GM03348 (cell line): ENCODE results near the gene VDAC1.
"Not testable (repeated sequence)": the region's sequence is repeated elsewhere in the genome, so short reads cannot be mapped to it uniquely, and the experiment has no call there.

Experiments used
- DNase-seq: peaks from one replicate; pipeline ENCODE4 v3.0.0; 2012; ENCODE audit warnings: low spot score

VDAC1 gene

DNA sequence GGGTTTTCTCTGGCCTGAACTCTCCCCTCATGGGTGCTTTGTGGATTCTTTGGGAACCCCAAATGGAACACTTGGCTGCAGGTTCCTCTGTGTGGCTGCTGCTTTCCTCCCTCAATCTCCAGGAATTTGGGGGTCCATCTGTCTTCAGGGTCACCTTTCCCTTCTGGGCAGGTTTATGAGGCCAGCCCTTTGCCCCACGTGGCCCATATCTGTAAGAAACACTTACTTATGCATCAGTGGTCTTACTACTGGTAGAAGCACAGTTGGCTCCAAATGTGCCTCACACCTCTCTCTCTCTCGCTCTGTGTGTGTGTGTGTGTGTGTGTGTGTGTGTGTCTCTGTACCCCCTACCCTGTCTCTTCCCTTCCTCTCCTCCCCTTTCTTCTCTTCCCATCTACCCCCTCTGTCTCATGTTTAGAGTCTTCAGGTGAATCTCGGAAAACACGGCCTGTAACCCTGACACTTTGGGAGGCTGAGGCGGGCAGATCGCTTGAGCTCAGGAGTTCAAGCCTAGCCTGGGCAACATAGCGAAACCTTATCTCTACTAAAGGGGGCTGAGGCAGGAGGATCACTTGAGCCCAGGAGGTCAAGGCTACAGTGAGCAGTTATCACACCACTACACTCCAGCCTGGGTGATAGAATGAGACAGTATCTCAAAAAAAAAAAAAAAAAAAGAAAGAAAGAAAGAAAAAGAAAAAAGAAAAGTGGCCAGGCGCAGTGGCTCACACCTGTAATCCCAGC lies 63.1 kb downstream of the VDAC1 start:
- no peak for DNase-seq

- DNase-seq: no peak
Measured at GRCh38 chr5:133939668-133940067, 65.1 kb downstream of the VDAC1 start.

DNA sequence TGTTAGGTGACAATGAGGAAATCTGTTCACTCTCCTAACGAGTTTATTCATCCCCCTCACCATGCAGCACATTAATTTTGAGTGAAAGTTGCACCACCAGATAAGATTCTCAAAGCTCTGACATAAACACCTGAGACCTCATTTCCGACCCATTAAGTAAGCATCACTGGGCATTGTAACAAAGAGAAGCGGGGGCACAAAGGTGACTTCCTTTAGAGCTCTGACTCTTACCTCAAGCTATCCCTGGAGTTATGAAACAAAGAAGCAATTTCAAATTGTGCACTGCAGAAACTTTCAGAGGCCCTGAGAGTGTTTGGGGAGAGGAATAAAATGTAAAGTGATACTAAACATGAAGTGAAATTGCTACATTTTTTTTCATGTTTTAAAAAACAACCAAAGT lies 65.8 kb downstream of the VDAC1 start:
- DNase-seq: no peak

- DNase-seq: no peak
Measured at GRCh38 chr5:133938039-133938821, 66.5 kb downstream of the VDAC1 start.

DNA sequence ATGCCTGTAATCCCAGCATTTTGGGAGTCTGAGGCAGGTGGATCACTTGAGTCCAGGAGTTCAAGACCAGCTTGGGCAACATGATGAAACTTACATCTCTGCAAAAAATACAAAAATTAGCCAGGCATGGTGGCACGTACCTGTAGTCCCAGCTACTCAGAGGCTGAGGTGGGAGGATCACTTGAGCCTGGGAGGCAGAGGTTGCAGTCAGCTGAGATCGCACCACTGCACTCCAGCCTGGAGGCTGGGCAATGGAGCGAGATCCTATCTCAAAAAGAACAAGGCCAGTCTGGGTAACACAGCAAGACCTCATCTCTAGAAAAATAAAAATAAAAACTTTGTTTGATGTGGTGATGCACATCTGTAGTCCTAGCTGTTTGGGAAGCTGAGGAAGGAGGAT lies 67.1 kb downstream of the VDAC1 start:
- not testable (repeated sequence) for DNase-seq

DNA sequence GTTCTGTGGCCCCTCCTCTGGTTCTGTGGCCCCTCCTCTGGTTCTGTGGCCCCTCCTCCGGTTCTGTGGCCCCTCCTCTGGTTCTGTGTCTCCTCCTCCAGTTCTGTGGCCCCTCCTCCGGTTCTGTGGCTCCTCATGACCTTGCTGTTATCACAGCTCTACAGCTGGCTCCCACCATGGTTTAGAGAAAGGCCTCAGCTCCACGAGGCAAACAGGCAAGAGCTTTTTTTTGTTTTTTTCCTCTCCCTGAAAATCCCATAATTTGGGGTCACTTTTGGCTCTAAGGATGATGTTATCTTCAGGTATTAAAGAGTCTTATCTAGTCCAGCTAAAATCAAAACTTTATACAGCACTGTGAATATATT lies 68.1 kb downstream of the VDAC1 start:
- DNase-seq: no peak

DNA sequence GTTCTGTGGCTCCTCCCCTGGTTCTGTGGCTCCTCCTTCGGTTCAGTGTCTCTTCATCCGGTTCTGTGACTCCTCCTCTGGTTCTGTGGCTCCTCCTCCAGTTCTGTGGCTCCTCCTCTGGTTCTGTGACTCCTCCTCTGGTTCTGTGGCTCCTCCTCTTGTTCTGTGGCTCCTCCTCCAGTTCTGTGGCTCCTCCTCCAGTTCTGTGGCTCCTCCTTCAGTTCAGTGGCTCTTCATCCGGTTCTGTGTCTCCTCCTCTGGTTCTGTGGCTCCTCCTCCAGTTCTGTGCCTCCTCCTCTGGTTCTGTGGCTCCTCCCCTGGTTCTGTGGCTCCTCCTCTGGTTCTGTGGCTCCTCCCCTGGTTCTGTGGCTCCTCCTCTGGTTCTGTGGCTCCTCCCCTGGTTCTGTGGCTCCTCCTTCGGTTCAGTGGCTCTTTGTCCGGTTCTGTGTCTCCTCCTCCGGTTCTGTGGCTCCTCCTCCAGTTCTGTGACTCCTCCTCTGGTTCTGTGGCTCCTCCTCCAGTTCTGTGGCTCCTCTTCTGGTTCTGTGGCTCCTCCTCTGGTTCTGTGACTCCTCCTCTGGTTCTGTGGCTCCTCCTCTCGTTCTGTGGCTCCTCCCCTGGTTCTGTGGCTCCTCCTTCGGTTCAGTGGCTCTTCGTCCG lies 68.7 kb downstream of the VDAC1 start:
- DNase-seq: not testable (repeated sequence)

GRCh38 chr5:133935667-133935940 lies 69.2 kb downstream of the VDAC1 start:
- DNase-seq: no peak

DNA sequence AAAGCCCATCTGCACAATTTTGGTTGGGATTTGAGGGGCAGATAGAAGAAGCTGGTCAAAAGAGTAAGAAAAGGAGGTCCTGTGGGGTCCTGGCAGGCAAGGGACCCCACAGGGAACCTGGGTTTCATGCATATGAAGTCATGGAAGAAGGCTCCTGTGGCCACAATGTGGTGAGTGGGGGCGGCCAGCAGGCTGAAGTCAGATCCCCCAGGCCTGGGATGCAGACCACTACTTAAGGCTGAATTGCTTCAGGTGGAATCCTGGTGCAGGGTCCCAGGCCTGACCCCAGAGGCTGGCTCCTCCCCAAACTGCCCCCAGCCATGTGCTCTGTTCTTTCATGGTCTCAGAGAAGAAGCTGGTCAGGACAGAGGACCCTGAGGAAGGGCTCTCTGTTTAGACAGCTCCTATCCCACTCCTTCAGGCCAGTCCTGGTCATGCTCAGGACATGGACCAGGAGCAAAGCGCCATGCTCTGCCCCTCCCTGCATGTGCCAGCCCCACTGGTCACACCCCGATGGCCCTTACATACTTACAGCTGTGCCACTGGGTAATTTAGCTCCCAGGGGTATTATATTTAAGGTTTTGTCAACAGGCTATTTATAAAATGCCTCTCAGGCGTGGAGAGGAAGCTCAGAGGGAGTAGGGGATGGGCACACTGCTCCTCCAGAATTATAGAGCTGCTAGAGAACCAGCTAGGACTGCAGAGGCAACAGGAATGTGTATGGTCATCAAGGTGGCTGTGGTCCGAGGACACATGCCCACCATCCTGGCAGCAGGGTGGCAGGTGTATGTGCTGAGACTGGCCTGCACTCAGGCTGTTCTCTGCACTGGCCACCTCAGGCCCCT lies 69.7 kb downstream of the VDAC1 start:
- no peak for DNase-seq

- no peak for DNase-seq
Measured at GRCh38 chr5:133934311-133934710, 70.5 kb downstream of the VDAC1 start.

- no peak for DNase-seq
Measured at GRCh38 chr5:133933670-133934295, 71.0 kb downstream of the VDAC1 start.

DNA sequence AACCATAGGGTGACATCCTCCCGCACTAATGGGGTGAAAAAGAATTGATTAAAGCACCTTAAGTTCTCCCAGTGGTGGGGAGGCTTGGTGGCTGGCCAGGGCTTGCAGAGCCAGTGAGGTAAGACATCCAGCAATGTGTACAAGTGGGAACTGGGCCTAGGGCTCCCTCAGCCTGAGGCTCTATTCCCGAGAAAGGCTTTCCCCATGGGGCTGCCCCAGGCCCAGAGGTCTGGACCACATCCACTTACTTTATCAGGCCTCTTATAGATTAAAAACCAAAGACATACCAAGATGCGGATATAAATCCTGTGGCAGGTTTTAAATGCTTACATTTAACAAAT lies 71.6 kb downstream of the VDAC1 start:
- DNase-seq: no peak

GRCh38 chr5:133932441-133933168 lies 72.2 kb downstream of the VDAC1 start:
- no peak for DNase-seq

DNA sequence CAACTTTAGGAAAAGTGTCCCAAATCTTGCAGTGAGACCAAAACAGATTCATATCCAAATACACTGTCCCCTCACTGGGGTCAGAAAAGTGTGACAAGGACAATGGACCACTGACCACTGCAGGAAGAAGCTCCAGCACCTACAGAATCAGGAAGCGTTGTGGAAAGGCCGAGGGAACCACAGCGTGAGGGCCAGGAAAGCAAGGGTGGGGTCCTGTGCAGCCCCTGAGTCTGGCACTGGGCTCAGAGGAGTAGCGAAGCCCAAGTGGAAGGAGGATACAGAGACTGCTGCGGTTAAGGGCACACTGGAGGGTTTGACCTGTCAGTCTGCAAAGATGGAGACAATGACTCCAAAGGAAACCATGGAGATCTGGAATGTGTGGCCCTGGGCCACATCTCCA lies 73.2 kb downstream of the VDAC1 start:
- no peak for DNase-seq

DNA sequence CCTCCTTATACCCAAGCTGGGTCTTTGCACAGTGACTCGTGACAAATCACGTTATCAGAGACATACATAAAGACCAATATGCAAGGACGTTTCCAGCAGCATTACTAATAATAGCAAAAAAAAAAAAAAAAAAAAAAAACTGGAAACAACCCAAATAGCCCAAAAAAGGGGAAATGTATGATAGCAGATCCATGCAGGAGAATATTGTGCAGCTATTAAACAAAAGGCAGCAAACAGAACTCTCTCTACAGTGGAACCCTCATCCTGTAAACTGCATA lies 74.0 kb downstream of the VDAC1 start:
- no peak for DNase-seq

GRCh38 chr5:133930061-133930812 lies 74.5 kb downstream of the VDAC1 start:
- peak; percentile 66 for DNase-seq

DNA sequence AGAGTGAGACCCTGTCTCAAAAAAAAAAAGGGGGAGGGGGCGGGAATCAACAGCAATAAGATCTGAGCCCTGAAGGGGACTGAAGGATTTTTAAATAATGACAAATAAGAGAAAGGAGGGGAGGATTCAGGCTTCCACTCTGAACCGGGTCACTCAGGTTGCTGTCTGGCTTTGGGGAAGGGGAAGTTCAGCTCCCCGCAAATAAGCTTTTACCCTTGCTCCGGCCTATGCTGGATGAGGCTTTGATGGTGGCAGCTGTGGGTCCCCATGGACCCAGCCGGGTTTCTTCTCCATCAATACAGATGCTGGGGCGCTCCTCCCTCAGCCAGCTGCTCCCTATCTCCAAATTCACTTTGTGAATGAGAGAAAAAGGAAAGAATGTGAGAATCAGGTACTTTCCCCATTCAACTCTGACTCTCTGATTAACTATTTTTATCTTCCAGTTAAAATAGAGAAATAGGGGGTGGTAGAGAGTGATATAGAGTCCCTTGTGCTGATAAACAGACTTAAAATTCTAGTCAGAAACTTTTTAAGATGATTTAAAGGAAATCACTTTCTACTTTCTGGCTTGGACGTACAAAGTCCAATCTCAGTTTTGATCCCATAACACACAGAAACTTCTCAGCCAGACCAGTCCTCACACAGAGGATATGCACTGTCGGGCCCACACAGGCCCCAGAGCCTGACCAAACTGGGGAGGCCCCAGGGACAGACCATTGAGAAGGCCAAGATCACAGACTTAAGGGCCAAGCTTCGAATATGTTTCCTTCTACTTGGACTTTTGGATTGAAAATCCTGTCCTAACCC lies 76.0 kb downstream of the VDAC1 start:
- DNase-seq: no peak

DNA sequence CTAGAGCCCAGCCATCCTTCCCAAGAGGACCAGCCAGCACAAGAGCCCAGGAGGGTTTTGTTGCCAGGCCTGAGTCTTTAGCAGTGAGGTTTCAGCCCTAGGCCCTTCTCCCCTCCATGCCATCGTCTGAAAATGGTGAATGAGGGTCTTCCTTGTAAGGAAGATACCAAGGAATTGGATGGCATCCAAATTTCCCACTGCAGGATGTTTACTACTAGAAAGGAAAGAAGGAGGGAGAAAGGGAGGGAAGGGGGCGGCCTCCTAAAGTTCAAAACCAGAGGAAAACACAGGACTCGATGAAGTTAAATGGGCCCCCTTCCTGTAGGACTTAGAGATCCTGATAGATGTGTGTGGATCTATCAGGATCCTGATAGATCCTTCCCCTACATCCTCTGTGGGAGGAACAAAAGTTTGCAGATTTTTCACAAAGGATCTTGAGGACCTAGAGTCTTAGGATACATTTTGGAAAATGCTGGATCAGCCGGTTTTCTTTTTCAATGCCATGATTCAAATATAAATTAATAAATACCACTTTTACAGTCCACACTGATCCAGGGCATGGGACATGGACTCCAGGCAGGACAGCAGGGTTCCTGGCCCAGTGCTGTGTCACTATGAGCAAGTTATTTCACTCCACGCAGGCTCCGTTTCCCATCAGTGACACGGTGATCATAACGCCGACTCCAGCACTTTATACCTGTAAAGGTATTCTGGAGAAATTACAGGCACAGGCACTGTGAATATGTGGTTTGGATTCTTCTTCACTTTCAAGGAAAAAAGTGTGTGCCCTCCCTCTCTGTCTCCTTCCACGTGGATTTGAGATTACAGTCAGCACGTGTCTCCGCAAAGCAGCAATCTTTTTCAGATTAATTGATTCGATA lies 77.2 kb downstream of the VDAC1 start:
- no peak for DNase-seq
